SK-MEL-5 (cell line): ENCODE results near the gene WLS. TPM values are rescaled to one million over a fixed set of nuclear protein-coding genes. Genes with fewer than 3 reads are reported as not detected.
"Not testable (repeated sequence)": the region's sequence is repeated elsewhere in the genome, so short reads cannot be mapped to it uniquely, and the experiment has no call there.

Experiments used
- DNase-seq: peaks from one replicate; pipeline ENCODE4 v3.0.0-alpha.2; 2016; ENCODE audit warnings: low read depth, low spot score
- in situ Hi-C: cut with HindIII; loops from 2 replicates; pipeline ENCODE4 v1.10.0; 2016; ENCODE audit warnings: low sequenced_read_pairs, high pct_unique_total_duplicates, low pct_unique_long_range_greater_than_20kb
- total RNA-seq: library from RNA; depleted of rRNA; stranded (reverse); fragments of >200 nt; shearing (Covaris generic); gene quantifications from 2 replicates; pipeline ENCODE4 v1.2.3, GENCODE V29; 2014

The WLS gene
- total RNA-seq, 1 experiment from 2014 or later = 33.8 TPM

DNA sequence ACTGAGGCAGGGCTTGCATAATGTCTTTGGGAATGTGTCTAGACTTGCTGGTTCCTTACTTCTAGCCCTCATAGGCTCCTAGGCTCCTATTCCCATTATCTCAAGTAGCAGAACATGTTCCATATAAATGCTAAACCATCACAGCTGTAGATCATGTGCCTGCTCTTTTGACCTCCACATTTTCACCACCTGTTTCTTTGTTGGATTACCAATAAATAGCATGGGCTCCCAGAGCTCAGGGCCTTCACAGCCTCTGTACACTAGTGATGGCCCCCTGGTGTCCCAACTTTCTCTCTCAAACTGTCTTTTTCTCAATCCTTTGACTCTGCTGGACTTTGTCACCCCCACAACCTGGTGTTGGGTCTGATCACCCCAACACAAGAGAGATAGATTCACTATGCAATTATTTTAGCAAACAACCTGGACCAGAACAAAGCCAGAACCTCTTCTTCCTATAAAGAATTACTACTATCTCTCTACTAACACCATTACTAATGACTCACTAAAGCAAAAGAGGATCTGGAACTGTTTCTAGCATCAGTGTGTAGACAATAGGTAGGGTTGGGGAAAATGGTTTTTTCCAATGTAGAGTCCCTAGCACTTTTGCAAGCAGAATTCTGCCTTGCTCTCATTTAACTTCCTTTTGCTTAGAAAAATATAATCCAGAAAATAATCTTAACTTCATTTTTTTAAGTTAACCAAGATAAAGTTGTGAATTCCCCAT is 51.7 kb downstream of the WLS start:
- DNase-seq = no peak
- in situ Hi-C loops = no loop called here

DNA sequence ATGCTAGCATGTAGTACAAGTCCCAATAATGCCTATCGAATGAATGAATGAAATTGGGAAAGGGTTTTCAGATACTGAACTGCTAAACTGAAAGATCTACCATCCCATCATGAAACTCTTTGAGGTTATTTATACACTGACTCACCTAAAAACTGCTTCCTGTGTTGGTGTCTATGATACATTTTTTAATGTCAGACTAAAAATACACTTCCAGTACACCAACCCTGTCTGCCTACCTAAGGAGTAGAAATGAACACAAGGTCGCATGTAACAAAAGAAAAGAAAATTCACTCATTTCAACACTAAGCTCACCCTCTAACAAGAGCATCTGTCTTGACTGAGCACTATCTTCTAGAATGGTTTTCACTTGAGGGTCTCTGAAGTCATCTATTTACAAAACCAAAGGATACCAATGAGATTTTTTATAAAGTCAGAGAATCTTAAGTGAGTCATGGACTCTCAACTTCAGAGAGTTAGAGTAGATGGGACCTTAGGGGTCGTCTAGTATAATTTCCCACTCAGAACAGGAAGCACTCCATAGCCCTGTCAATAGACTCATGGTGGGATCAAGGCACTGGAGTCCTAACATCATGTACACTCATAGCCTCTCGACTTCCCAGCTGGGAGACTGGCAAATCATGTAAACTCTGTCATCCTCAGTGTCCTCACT is 53.4 kb downstream of the WLS start:
- in situ Hi-C loops = no loop called here
- DNase-seq = no peak

DNA sequence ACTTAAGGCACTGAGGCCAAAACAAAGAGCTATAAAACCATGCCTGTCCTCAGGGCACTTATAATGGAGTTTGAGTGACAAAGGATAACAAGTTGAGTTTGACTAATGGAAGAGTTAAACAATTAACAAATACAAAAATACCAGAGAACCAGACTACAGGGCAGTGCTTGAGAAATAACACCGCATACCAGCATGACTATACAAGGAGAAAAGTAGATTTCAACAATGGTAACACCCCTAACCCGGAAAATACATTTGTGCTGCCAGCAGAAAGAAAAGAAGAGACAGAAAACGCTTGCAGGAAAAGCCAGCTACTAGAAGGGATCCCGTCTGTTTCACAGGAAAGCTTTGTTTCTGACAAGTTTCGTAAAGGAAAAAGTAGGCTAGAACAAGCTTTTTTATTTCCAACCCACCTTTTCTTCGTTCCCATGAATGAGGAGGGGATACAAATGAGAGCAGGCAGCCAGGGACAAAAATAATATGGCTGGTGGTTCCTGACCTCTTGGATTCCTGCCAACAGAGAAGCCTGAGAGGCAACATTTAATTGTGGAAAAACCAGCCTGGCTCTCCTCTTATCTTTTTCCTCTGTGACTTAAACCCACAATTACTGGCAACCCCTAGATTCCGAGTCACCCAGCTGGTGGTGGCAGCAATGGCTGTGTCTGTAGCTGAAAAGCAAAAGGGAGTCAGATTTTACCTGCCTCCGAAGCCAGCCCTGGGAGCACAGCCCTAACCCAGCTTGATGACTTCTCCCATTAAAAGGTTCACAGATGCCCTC is 56.5 kb downstream of the WLS start:
- in situ Hi-C loops = no loop called here
- DNase-seq = no peak

DNA sequence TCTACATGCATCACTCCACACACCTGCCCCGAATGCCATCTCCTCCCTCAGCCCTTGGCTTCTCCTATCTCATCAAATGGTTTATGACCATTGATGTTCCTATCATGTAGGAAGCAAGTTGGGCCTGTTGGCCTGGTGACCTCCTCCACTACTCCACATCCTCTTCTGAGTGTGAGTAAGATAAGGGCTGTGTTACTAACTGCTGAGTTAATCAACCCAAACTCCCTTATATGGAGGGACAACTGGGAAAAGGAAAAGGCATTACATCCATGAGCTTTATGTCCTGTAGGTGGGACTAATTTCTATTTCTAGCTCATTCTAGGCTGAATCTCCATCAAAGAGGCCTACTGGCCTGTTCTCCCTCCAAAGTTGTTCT is 57.6 kb downstream of the WLS start:
- DNase-seq = no peak
- in situ Hi-C loops = no loop called here

- in situ Hi-C loops = no loop called here
- no peak for DNase-seq
Observed at GRCh38 chr1:68173936-68174737, 58.2 kb downstream of the WLS start.

GRCh38 chr1:68173283-68173935 is 58.9 kb downstream of the WLS start:
- DNase-seq = no peak
- in situ Hi-C loops = no loop called here

DNA sequence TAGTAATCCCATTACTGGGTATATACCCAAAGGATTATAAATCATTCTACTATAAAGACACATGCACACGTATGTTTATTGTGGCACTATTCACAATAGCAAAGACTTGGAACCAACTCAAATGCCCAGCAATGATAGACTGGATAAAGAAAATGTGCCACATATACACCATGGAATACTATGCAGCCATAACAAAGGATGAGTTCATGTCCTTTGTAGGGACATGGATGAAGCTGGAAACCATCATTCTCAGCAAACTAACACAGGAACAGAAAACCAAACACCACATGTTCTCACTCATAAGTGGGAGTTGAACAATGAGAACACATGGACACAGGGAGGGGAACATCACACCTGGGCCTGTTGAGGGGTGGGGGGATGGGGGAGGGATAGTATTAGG is 60.5 kb downstream of the WLS start:
- DNase-seq, in situ Hi-C loops: not testable (repeated sequence)

- no peak for DNase-seq
- in situ Hi-C loops = no loop called here
Observed at GRCh38 chr1:68168545-68169171, 63.7 kb downstream of the WLS start.

DNA sequence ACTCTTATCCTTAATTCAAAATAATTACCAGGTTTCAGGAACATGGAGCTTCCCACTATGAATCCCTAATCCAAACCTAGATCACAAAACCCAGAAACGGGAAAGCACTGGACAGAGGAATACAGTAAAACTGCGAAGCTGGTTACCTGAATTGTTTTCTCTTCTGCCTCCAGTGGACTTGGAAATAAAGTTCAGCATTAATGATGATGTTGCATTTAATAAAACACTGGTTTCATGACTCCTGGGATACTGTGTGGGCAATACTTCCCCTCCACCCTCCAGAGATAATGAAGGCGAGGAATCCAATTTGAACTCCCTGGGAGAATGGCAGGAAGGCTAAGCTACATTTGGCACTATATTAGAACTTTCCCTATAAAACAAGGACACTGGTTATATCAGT is 65.1 kb downstream of the WLS start:
- no peak for DNase-seq
- in situ Hi-C loops = no loop called here

DNA sequence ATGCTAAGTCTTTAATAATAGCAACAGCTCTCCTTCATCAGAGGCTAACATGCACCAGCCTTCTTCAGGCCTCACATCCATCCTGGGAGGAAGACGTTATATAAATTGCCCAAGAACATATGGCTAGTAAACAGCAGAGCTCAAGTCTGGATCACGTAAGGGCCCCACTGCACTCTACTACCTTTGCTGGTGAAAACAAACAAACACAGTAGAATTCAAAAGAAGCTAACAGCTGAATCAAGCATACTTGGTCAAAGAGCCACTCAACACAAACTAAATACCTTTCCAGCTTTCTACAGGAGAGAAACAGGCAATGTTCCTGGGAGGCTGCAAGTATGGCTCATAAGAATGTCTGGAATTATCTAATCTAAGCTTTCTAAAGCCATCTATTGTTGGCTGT is 66.0 kb downstream of the WLS start:
- no peak for DNase-seq
- in situ Hi-C loops = no loop called here

- in situ Hi-C loops = no loop called here
Observed at GRCh38 chr1:68165665-68166064, 66.7 kb downstream of the WLS start.

DNA sequence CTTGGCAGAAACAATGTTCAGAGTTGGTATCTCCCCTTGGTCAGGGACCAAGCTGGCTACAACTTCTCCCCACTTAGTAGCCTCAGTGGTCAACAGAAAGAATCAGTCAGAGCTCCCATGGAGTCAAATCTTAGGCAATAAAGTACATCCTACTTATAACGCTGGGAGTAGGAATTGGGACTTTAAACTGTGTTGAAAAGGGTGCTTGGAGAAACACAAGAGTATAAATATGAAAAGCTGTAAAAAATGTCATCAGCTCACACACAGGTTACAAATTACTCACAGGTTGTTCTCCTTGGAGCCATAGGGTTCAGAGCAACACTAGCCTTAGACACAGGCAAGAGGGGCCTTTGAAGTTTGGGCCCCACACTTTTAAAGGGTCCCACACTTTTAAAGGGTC is 67.4 kb downstream of the WLS start:
- in situ Hi-C loops = no loop called here
- DNase-seq = no peak

More at GRCh38 chr1:68165665-68166064, 66.7 kb downstream of the WLS start:
- DNase-seq = no peak

GRCh38 chr1:68163220-68163619 is 69.1 kb downstream of the WLS start:
- DNase-seq = no peak
- in situ Hi-C loops = no loop called here

GRCh38 chr1:68162761-68163160 is 69.6 kb downstream of the WLS start:
- no peak for DNase-seq
- in situ Hi-C loops = no loop called here

DNA sequence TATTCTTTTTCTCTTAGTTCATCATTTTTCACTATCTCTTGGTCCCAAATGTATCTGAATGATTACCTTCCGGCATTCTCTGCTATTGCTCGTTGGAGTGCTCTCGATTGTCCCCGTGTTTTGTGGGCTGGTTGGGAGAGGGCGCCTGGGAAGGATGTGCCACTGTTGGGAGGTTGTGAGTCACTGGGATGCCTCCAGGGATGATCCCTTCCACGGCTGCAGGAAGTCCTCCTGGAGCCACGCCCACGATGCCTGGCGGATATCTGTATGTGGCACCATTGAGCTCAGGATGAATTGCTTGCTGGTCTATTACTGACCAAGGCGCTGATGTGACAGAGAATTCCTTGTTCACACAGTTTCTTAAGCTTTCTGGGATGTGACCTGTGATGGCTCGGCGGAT is 70.7 kb downstream of the WLS start:
- in situ Hi-C loops, DNase-seq: not testable (repeated sequence)

DNA sequence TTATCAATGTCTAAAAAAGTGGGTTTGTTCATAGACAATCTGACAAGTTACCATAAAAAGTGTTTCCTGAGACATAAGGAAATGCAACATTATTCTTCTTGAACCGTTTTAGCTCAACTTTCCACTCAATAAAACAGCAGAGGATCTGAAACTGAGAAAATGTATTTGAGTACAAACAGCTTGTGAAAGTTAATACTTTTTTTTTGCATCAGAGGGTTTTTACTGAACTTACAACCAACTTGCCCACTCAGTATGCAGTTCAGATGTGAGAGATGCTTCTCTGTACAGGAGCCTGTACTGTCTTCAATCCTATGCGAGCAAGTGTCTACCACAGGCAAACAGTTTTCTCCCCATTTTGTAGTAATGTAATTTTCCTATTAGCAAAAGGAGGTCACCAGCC is 71.4 kb downstream of the WLS start:
- in situ Hi-C loops, DNase-seq: not testable (repeated sequence)

GRCh38 chr1:68160021-68160420 is 72.3 kb downstream of the WLS start:
- DNase-seq = no peak
- in situ Hi-C loops = no loop called here
